ENCODE data around the gene MYO1F.
A peak's percentile ranks its signal among the peaks of the same experiment; 100 is the strongest.
"Not testable (repeated sequence)": the region's sequence is repeated elsewhere in the genome, so short reads cannot be mapped to it uniquely, and the experiment has no call there.

MYO1F gene

DNA sequence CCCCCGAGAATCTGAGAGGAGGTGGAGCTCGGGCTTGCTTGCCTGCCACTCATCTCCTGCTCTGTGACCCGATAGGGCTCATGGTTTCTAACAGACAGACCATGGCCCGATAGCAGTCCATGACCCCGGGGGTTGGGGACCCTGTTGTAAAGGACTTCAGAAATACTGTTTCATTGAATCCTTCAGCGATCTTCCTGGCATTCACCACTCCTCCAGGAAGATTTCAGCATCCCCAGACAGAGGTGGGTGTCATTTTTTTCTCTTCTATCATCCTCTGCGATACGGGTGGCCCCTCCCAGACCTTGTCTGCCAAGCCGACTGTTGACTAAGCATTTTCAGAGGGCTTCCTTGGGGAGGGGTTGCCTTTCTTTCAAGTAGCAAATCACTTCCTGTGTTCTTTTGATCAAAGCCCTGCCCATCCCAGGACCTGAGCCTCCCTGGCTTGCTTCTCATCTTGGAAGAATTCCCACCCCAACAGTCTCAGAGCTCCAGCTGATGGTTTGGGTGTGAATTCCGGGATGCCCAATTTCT, 1.7 kb downstream of the MYO1F start:
- Histone ChIP-seq H3K9me3 (no peaks in the 10 kb centered on the region), H3K27ac (no peak overlapping the region), H3K36me3 (no peaks in the 10 kb centered on the region), H3K4me3 (peak overlapping the region in 1 of 2 donors; percentile 38), H3K27me3 (peaks cover 0 to 21% of the 10 kb centered on the region in 2 donors), H3K4me1 (peaks cover 0 to 9% (median 4%) of the 10 kb centered on the region in 4 donors)
- TF ChIP-seq, protein P1, sequence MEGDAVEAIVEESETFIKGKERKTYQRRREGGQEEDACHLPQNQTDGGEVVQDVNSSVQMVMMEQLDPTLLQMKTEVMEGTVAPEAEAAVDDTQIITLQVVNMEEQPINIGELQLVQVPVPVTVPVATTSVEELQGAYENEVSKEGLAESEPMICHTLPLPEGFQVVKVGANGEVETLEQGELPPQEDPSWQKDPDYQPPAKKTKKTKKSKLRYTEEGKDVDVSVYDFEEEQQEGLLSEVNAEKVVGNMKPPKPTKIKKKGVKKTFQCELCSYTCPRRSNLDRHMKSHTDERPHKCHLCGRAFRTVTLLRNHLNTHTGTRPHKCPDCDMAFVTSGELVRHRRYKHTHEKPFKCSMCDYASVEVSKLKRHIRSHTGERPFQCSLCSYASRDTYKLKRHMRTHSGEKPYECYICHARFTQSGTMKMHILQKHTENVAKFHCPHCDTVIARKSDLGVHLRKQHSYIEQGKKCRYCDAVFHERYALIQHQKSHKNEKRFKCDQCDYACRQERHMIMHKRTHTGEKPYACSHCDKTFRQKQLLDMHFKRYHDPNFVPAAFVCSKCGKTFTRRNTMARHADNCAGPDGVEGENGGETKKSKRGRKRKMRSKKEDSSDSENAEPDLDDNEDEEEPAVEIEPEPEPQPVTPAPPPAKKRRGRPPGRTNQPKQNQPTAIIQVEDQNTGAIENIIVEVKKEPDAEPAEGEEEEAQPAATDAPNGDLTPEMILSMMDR (IDR thresholded peaks at IDR 0.05): no peak
- DNase-seq: no peak
- intact Hi-C loops (cut with DNase I; ENCODE audit: low total_unique reads): no loop called here

DNA sequence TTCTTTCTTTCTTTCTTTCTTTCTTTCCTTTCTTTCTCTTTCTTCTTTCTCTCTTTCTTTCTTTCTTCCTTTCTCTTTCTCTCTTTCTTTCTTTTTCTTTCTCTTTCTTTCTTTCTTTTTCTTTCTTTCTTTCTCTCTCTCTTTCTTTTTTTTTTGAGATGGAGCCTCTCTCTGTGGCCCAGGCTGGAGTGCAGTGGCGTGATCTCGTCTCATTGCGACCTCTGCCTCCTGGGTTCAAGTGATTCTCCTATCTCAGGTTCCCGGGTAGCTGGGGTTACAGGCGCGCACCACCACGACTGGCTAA, 2.7 kb downstream of the MYO1F start:
- H3K36me3 ChIP-seq; H3K27ac ChIP-seq; intact Hi-C loops (cut with DNase I; ENCODE audit: low total_unique reads); H3K4me3 ChIP-seq; DNase-seq; H3K9me3 ChIP-seq; H3K4me1 ChIP-seq: not testable (repeated sequence)
- peaks cover 0 to 21% of the 10 kb centered on the region in 2 donors for H3K27me3 ChIP-seq

DNA sequence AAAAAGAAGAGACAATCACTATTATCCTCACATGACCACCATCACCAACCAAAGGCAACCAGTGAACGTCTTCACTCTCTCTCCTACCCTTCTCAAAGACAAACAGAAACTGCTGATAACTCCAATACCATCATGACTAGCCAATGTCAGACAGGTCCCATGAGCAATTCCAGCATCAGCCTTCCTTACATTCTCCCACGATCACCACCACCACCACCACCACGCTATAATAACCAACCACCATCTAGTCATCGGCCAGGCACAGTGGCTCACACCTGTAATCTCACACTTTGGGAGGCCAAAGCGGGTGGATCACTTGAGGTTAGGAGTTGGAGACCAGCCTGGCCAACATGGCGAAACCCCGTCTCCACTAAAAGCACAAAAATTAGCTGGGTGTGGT, 3.9 kb downstream of the MYO1F start:
- intact Hi-C loops (cut with DNase I; ENCODE audit: low total_unique reads): no loop called here
- Histone ChIP-seq H3K27ac (no peak overlapping the region), H3K9me3 (no peaks in the 10 kb centered on the region), H3K27me3 (peaks cover 0 to 17% of the 10 kb centered on the region in 2 donors), H3K4me3 (no peak overlapping the region), H3K4me1 (no peaks in the 10 kb centered on the region), H3K36me3 (no peaks in the 10 kb centered on the region)
- DNase-seq: no peak
- TF ChIP-seq, protein P1 (IDR thresholded peaks at IDR 0.05): no peak

DNA sequence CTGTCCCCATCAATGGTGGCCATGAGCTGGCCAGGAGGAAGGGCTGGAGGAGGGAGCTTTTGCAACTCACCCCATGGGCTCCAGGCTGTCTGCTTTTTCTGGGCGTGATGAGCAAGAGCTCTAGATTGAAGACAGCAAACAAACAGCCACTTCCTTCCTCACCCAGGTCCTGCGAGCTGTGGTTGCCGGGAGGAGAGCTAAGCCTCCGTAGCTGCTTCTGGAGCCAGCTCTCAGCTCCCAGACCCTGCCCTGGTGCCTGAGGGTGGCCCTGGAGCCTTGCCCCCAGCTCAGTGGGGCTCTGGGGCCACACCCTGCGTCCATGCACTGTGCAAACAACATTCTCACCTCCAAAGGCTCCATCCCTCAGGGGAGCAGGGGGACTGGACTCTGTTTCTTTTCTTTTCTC, 6.2 kb downstream of the MYO1F start:
- Histone ChIP-seq H3K4me1 (no peaks in the 10 kb centered on the region), H3K9me3 (no peaks in the 10 kb centered on the region), H3K27me3 (no peaks in the 10 kb centered on the region), H3K27ac (no peak overlapping the region), H3K36me3 (no peaks in the 10 kb centered on the region), H3K4me3 (no peak overlapping the region)
- TF ChIP-seq, protein P1 (IDR thresholded peaks at IDR 0.05): no peak
- intact Hi-C loops (cut with DNase I; ENCODE audit: low total_unique reads): no loop called here
- peak in 1 of 2 donors; percentile 42 for DNase-seq

DNA sequence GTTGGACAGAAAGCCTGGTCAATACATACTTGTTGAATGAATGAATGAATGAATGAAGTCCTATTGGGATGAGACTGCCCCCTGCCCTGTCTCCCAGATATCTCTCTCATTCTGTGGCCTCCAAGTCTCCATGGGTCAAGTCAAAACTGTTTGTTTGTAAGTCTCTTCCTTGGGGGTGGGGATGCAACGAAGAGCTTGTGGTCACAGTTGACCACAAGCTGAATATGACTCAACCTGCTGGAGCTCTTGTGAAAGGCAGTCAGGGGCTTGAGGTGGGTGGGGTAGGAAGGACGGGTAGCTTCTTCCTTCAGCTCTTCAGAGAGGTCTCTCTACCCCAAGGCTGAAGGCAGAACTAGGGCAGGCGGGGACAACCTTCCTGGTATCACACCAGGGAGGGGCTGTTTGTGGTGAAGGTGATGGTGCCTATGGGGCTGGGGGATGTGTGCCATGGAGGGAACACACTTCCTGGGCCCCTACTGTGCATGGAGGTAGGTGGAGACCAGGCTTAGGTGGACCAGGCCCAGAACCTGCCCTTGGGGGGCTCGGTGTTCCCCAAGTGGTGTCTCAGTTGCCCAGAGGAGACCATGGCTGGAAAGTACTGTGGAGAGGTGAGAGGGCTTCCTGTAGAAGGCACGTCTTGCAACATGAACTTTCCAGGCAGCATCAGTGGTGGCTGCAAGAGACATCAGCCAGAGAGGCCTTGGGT, 8.0 kb downstream of the MYO1F start:
- Histone ChIP-seq H3K27ac (no peak overlapping the region), H3K4me3 (no peak overlapping the region), H3K9me3 (no peaks in the 10 kb centered on the region), H3K36me3 (no peaks in the 10 kb centered on the region), H3K27me3 (no peaks in the 10 kb centered on the region), H3K4me1 (no peaks in the 10 kb centered on the region)
- TF ChIP-seq, protein P1 (IDR thresholded peaks at IDR 0.05): no peak
- intact Hi-C loops (cut with DNase I; ENCODE audit: low total_unique reads): no loop called here
- peak in 1 of 2 donors; percentile 44 for DNase-seq

DNA sequence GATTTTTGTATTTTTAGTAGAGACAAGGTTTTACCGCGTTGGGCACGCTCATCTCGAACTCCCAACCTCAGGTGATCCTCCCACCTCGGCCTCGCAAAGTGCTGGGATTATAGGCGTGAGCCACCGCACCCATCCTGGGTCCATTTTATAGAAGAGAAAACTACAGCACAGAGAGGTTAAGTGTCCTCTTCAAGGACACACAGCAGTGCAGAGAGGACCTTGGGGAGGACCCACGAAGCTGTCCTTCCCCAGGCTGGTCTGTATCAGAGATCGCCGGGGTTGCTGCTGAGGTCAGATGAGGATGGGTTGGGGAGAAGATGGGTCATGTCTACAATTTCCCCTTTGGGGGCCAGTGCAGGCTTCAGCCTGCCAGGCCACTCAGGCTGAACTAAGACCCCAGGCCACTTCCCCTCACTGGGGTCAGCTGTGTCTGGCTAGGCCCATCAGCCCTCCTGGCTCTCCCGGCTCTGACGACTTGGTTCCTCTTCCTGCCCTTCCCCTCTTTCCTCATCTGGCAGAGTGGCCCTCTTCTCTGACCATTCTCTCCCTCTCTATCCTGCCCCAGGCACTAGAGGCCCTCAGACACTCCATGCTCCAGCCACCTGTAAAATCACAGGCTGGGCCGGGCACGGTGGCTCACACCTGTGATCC, 9.6 kb downstream of the MYO1F start:
- H3K4me3 ChIP-seq: no peak overlapping the region
- no peaks in the 10 kb centered on the region for H3K36me3 ChIP-seq
- DNase-seq: no peak
- intact Hi-C loops (cut with DNase I; ENCODE audit: low total_unique reads): no loop called here
- TF ChIP-seq, protein P1 (IDR thresholded peaks at IDR 0.05): no peak
- H3K27ac ChIP-seq: no peak overlapping the region
- no peaks in the 10 kb centered on the region for H3K9me3 ChIP-seq
- H3K27me3 ChIP-seq: no peaks in the 10 kb centered on the region
- no peaks in the 10 kb centered on the region for H3K4me1 ChIP-seq
